Loucy (cell line): ENCODE measurements around the gene FAM53B.

Experiments used
- H2AFZ ChIP-seq: fragments of 200-600 bp; sonication (generic); 2 replicates; pipeline ENCODE4 v1.6.0; 2016; ENCODE audit warnings: antibody characterized with exemption, mild to moderate bottlenecking, low read length, moderate library complexity
- H3F3A ChIP-seq: fragments of 200-600 bp; 2 replicates; pipeline ENCODE4 v1.6.0; 2016; ENCODE audit warnings: antibody characterized with exemption, low read depth, mild to moderate bottlenecking
- H3K27me3 ChIP-seq: fragments of 200-600 bp; sonication (generic); 2 replicates; pipeline ENCODE4 v1.6.1; 2014; ENCODE audit warnings: low read length, mild to moderate bottlenecking; ENCODE audit not compliant: insufficient read depth, poor library complexity, severe bottlenecking
- H3K36me3 ChIP-seq: fragments of 200-600 bp; sonication (generic); 2 replicates; pipeline ENCODE4 v1.6.1; 2016; ENCODE audit warnings: low read length; ENCODE audit not compliant: insufficient read depth
- H3K4me1 ChIP-seq: fragments of 200-600 bp; sonication (generic); 2 replicates; pipeline ENCODE4 v1.5.1; 2014; ENCODE audit warnings: low read length, mild to moderate bottlenecking; ENCODE audit not compliant: insufficient read depth, poor library complexity, severe bottlenecking
- H3K4me2 ChIP-seq: fragments of 200-600 bp; sonication (generic); 2 replicates; pipeline ENCODE4 v1.6.0; 2014; ENCODE audit warnings: antibody characterized with exemption, low read length, low read depth, mild to moderate bottlenecking; ENCODE audit not compliant: poor library complexity, severe bottlenecking
- H3K4me3 ChIP-seq: fragments of 200-600 bp; sonication (generic); 2 replicates; pipeline ENCODE4 v1.5.1; 2014; ENCODE audit warnings: low read length, mild to moderate bottlenecking, mixed read lengths; ENCODE audit not compliant: poor library complexity, severe bottlenecking
- H3K79me2 ChIP-seq: fragments of 200-600 bp; sonication (generic); 2 replicates; pipeline ENCODE4 v1.6.1; 2014; ENCODE audit warnings: low read length; ENCODE audit not compliant: insufficient read depth
- H3K9ac ChIP-seq: fragments of 200-600 bp; sonication (generic); 2 replicates; pipeline ENCODE4 v1.6.0; 2014; ENCODE audit warnings: mild to moderate bottlenecking, low read depth, low read length, moderate library complexity; ENCODE audit not compliant: poor library complexity, severe bottlenecking
- H3K9me2 ChIP-seq: fragments of 200-600 bp; sonication (generic); replicated peaks from 2 replicates; pipeline ENCODE4 v1.6.1; 2016; ENCODE audit warnings: low read depth, low read length, mixed read lengths
- H3K9me3 ChIP-seq: fragments of 200-600 bp; sonication (generic); 2 replicates; pipeline ENCODE4 v1.6.1; 2014; ENCODE audit warnings: mild to moderate bottlenecking, antibody characterized with exemption, low read length, low read depth; ENCODE audit not compliant: insufficient read depth
- H4K20me1 ChIP-seq: fragments of 200-600 bp; sonication (generic); 2 replicates; pipeline ENCODE4 v1.6.0; 2014; ENCODE audit warnings: antibody characterized with exemption, low read length, mild to moderate bottlenecking; ENCODE audit not compliant: insufficient read depth, poor library complexity, severe bottlenecking
- CTCF ChIP-seq: fragments of 200-600 bp; sonication (generic); conservative IDR thresholded peaks from 2 replicates; pipeline ENCODE4 v1.5.1; 2014; ENCODE audit warnings: mild to moderate bottlenecking, antibody characterized with exemption, low read length
- EZH2phosphoT487 ChIP-seq: fragments of 200-600 bp; IDR thresholded peaks from 2 replicates; pipeline ENCODE4 v1.6.1; 2018; ENCODE audit warnings: antibody characterized with exemption, mild to moderate bottlenecking, moderate library complexity, borderline replicate concordance

FAM53B gene

GRCh38 chr10:124586142-124586541, 158.0 kb downstream of the FAM53B start:
- Histone ChIP-seq H3K4me1 (no peaks in the 10 kb centered on the region), H3K36me3 (no peaks in the 10 kb centered on the region), H3K9ac (no peak overlapping the region), H3K4me2 (no peak overlapping the region), H3K79me2 (no peaks in the 10 kb centered on the region), H3K27me3 (no peaks in the 10 kb centered on the region), H4K20me1 (no peaks in the 10 kb centered on the region), H2AFZ (no peak overlapping the region), H3K4me3 (no peak overlapping the region), H3K9me2 (no peaks in the 10 kb centered on the region), H3K9me3 (no peaks in the 10 kb centered on the region), H3F3A (no peaks in the 10 kb centered on the region)
- no peak for TF ChIP-seq CTCF
- no peak for TF ChIP-seq EZH2phosphoT487

GRCh38 chr10:124579011-124579399, 165.2 kb downstream of the FAM53B start:
- no peak overlapping the region for H3K9ac ChIP-seq
- H2AFZ ChIP-seq, result no peak overlapping the region
- H3K4me1 ChIP-seq, result no peaks in the 10 kb centered on the region
- H3K9me2 ChIP-seq, result no peaks in the 10 kb centered on the region
- no peaks in the 10 kb centered on the region for H3F3A ChIP-seq
- no peak overlapping the region for H3K4me3 ChIP-seq
- H3K27me3 ChIP-seq, result no peaks in the 10 kb centered on the region
- TF ChIP-seq EZH2phosphoT487, result no peak
- TF ChIP-seq CTCF, result no peak
- H3K79me2 ChIP-seq, result no peaks in the 10 kb centered on the region
- H3K36me3 ChIP-seq, result no peaks in the 10 kb centered on the region
- H3K9me3 ChIP-seq, result no peaks in the 10 kb centered on the region
- H3K4me2 ChIP-seq, result no peak overlapping the region
- no peaks in the 10 kb centered on the region for H4K20me1 ChIP-seq

DNA sequence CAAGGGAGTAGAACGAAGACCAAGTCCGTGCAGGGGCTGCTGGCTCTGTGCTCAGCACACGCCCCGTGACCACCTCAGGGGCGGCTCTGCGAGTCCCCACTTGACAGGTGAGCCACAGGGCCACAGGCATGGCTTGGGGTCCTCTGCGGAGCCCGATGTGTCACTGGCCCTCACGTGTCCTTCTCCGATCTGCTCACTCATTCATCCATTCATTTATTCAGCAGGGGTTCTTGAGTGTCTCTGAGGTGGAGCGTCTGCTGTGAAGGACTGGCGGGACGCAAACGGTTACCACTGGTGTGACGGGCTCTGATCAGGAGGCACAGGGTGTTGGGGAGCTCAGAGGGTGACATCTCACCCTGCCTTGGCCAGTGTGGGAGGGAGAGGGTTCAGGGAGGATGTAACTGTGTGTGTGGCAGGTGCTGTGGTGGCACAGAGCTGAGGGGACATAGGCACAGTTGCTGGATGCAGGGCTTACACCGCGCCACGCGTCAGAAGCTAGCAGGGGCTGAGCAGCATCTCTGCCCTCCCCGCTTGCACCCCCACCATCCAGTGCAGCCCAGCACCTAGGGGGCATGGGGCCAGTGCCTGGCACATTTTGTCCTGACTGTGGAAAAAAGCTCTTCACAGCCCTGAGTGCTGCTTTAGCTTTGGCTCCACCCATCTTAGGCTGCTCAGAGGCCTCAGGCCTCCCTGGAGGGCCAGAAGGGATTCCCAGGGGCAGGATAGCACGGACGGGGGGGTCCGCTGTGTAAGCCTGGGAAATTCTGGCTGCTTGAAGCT, 165.8 kb downstream of the FAM53B start:
- H4K20me1 ChIP-seq, result no peaks in the 10 kb centered on the region
- H3F3A ChIP-seq, result no peaks in the 10 kb centered on the region
- no peak overlapping the region for H3K9ac ChIP-seq
- H3K4me3 ChIP-seq, result no peak overlapping the region
- no peaks in the 10 kb centered on the region for H3K36me3 ChIP-seq
- no peaks in the 10 kb centered on the region for H3K9me2 ChIP-seq
- no peak overlapping the region for H2AFZ ChIP-seq
- no peaks in the 10 kb centered on the region for H3K9me3 ChIP-seq
- no peak overlapping the region for H3K4me2 ChIP-seq
- H3K4me1 ChIP-seq, result no peaks in the 10 kb centered on the region
- TF ChIP-seq EZH2phosphoT487 (no peak), CTCF (no peak)
- no peaks in the 10 kb centered on the region for H3K79me2 ChIP-seq
- no peaks in the 10 kb centered on the region for H3K27me3 ChIP-seq
